Immature natural killer cell (primary cell): Measurements from ENCODE around the gene AXIN1. TPM values are rescaled to one million over a fixed set of nuclear protein-coding genes. Genes with fewer than 3 reads are reported as not detected.
"Not testable (repeated sequence)": the region's sequence is repeated elsewhere in the genome, so short reads cannot be mapped to it uniquely, and the experiment has no call there.

Source experiments
- DNase-seq, 3 donors: peaks; one replicate each; pipeline ENCODE4 v3.0.0; 2022; ENCODE audit warnings: mixed read lengths in 1 of 3
- H3K27ac Mint-ChIP-seq, 6 donors: one replicate each; pipeline ENCODE4 v1.8.0; 2020; ENCODE audit warnings: mixed read lengths in 6 of 6, mild to moderate bottlenecking in 5 of 6, inconsistent platforms in 4 of 6, moderate library complexity in 3 of 6
- H3K27me3 Mint-ChIP-seq, 3 donors: one replicate each; pipeline ENCODE4 v1.8.0; 2020 to 2021; ENCODE audit warnings: low read depth in 3 of 3, mild to moderate bottlenecking in 3 of 3, mixed read lengths in 3 of 3, moderate library complexity in 3 of 3, inconsistent platforms in 1 of 3
- H3K36me3 Mint-ChIP-seq, 3 donors: one replicate each; pipeline ENCODE4 v1.8.0; 2020; ENCODE audit warnings: mixed read lengths in 3 of 3, inconsistent platforms in 2 of 3, mild to moderate bottlenecking in 2 of 3
- H3K4me1 Mint-ChIP-seq, 2 donors: one replicate each; pipeline ENCODE4 v1.8.0; 2020; ENCODE audit warnings: inconsistent platforms in 2 of 2, mild to moderate bottlenecking in 2 of 2, mixed read lengths in 2 of 2, moderate library complexity in 1 of 2
- H3K4me3 Mint-ChIP-seq, 5 donors: one replicate each; pipeline ENCODE4 v1.8.0; 2020; ENCODE audit warnings: mild to moderate bottlenecking in 5 of 5, mixed read lengths in 5 of 5, inconsistent platforms in 3 of 5, moderate library complexity in 3 of 5
- H3K9me3 Mint-ChIP-seq, 6 donors: one replicate each; pipeline ENCODE4 v1.8.0; 2020; ENCODE audit warnings: mild to moderate bottlenecking in 6 of 6, mixed read lengths in 6 of 6, inconsistent platforms in 4 of 6, moderate library complexity in 3 of 6
- polyA plus RNA-seq, 3 donors: library from polyadenylated mRNA; unstranded; fragments of 300-500 nt; fragmentation: Illumina TruSeq; gene quantifications; one replicate each; pipeline ENCODE4 v1.2.3, GENCODE V29; 2021

The AXIN1 gene
- polyA plus RNA-seq, 3 donors from 2014 or later, result 1.9 to 12.5 (median 5.2) TPM

DNA sequence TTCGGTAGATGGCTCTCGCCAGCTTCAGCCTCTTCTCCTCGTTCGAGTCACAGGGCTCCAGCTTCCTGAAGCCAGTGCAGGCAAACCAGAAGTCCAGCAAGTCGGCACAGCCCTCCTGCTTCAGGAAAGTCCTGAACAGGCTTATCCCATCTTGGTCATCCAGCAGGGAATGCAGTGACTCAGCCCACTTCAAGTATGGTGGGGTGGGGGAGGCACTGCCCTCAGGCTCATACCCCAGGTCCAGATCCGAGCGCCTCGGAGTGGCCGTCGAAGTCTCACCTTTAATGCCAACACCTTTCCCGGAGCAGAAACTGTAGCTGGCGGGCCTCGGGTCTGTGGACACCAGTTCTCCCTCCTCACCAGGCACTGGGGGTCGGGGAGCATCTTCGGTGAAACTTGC is 5.9 kb downstream of the AXIN1 start:
- no peak for DNase-seq
- Mint-ChIP-seq H3K27ac (peak overlapping the region; percentile 59 to 84 (median 70)), H3K4me3 (peak overlapping the region in 3 of 5 donors; percentile 12 to 79 (median 39)), H3K9me3 (no peaks in the 10 kb centered on the region), H3K4me1 (peaks cover 92% of the 10 kb centered on the region in 2 donors), H3K27me3 (peaks cover 3 to 33% (median 20%) of the 10 kb centered on the region in 3 donors), H3K36me3 (peaks cover 31 to 49% (median 33%) of the 10 kb centered on the region in 3 donors)

GRCh38 chr16:345772-346171 is 6.8 kb downstream of the AXIN1 start:
- H3K4me1 Mint-ChIP-seq, result peaks cover 88 to 89% of the 10 kb centered on the region in 2 donors
- H3K27me3 Mint-ChIP-seq, result peaks cover 4 to 30% (median 20%) of the 10 kb centered on the region in 3 donors
- no peak for DNase-seq
- H3K36me3 Mint-ChIP-seq, result peaks cover 32 to 50% (median 33%) of the 10 kb centered on the region in 3 donors
- peak overlapping the region; percentile 27 to 79 (median 51) for H3K4me3 Mint-ChIP-seq
- no peaks in the 10 kb centered on the region for H3K9me3 Mint-ChIP-seq
- H3K27ac Mint-ChIP-seq, result peak overlapping the region; percentile 59 to 84 (median 72)

DNA sequence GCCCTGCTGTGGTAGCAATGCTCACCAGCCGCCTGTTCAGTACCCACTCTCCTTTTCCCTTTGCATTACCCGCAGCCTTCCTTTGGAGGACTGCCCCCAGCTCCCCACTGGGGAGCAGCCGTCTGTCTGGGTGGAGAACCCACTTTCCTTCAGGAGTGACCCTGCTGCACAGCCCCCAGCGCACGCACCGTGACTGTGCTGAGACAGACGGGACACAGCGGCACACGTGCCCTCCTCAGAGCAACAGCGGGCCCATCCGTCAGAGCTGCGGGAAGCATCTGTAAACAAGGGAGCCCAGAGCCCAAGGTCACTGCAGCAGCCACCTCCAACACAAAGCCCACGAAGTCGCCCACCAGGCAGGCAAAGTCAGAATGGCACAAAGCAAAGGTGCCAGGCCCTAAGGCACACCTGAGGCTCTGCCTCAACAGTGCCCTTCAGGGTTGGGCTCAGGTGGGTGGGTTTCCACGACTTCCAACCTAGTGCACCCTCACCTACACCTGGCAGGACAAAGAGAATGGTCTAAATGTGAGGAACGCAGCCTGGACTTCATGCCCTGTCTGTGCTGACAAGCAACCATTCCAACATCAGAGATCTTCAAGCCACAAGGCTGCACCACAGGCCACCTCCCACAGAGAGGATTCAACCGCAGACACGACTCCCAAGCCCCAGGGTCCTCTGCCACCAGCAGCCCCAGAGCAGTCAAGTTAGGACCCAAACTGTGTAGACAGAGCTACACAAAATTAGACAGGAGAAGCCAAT is 9.9 kb downstream of the AXIN1 start:
- no peak for DNase-seq
- peak overlapping the region; percentile 80 to 96 (median 90) for H3K27ac Mint-ChIP-seq
- peak overlapping the region; percentile 77 to 87 (median 81) for H3K4me3 Mint-ChIP-seq
- H3K9me3 Mint-ChIP-seq, result no peaks in the 10 kb centered on the region
- H3K27me3 Mint-ChIP-seq, result peaks cover 16 to 43% (median 28%) of the 10 kb centered on the region in 3 donors
- peaks cover 26 to 42% (median 39%) of the 10 kb centered on the region in 3 donors for H3K36me3 Mint-ChIP-seq
- peaks cover 85 to 89% of the 10 kb centered on the region in 2 donors for H3K4me1 Mint-ChIP-seq

DNA sequence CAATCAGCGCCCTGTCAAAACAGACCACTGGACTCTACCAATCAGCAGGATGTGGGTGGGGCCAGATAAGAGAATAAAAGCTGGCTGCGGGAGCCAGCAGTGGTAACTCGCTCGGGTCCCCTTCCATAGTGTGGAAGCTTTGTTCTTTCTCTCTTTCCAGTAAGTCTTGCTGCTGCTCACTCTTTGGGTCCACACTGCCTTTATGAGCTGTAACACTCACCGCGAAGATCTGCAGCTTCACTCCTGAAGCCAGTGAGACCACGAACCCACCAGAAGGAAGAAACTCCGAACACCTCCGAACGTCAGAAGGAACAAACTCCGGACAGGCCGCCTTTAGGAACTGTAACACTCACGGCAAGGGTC is 10.6 kb downstream of the AXIN1 start:
- DNase-seq, result peak in 1 of 3 donors; percentile 42
- not testable (repeated sequence) for H3K9me3 Mint-ChIP-seq
- Mint-ChIP-seq H3K36me3 (peaks cover 26 to 37% (median 34%) of the 10 kb centered on the region in 3 donors), H3K4me1 (peaks cover 83 to 89% of the 10 kb centered on the region in 2 donors), H3K4me3 (peak overlapping the region; percentile 77 to 87 (median 81)), H3K27ac (peak overlapping the region; percentile 80 to 96 (median 90)), H3K27me3 (peaks cover 16 to 43% (median 28%) of the 10 kb centered on the region in 3 donors)

- not testable (repeated sequence) for H3K9me3 Mint-ChIP-seq, DNase-seq
- peaks cover 16 to 43% (median 33%) of the 10 kb centered on the region in 3 donors for H3K27me3 Mint-ChIP-seq
- H3K36me3 Mint-ChIP-seq, result peaks cover 26 to 34% (median 30%) of the 10 kb centered on the region in 3 donors
- H3K4me1 Mint-ChIP-seq, result peaks cover 82 to 89% of the 10 kb centered on the region in 2 donors
- peak overlapping the region; percentile 77 to 89 (median 81) for H3K4me3 Mint-ChIP-seq
- H3K27ac Mint-ChIP-seq, result peak overlapping the region; percentile 90 to 96 (median 95)
Observed at GRCh38 chr16:341095-341973, 11.2 kb downstream of the AXIN1 start.

- Mint-ChIP-seq H3K27ac (peak overlapping the region; percentile 90 to 98 (median 95)), H3K9me3 (no peaks in the 10 kb centered on the region), H3K36me3 (peaks cover 18 to 26% (median 24%) of the 10 kb centered on the region in 3 donors), H3K4me3 (peak overlapping the region; percentile 81 to 93 (median 89)), H3K27me3 (peaks cover 18 to 49% (median 35%) of the 10 kb centered on the region in 3 donors), H3K4me1 (peaks cover 82 to 89% of the 10 kb centered on the region in 2 donors)
- DNase-seq, result no peak
Observed at GRCh38 chr16:340370-341091, 12.0 kb downstream of the AXIN1 start.

DNA sequence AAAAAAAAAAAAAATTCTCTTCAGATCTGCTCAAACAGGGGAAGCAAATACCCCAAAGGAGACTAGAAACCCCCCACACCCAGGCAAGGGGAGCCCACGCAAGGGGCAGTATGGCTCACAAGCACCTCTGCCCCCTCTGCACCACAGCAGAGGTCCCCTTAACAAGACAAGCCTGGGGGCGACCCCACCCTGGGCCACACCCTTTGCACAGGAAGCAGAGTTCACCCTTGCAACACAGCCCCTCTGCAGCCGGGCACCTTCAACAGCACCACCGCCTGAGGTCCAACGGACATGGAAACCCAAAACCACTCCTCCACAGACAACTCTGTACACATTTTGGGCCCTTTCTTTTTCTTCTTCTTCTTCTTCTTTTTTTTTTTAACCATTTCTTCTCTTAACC is 12.8 kb downstream of the AXIN1 start:
- Mint-ChIP-seq H3K9me3 (no peaks in the 10 kb centered on the region), H3K4me3 (peak overlapping the region; percentile 81 to 93 (median 89)), H3K4me1 (peaks cover 82 to 89% of the 10 kb centered on the region in 2 donors), H3K27me3 (peaks cover 23 to 55% (median 35%) of the 10 kb centered on the region in 3 donors), H3K36me3 (peaks cover 11 to 18% (median 17%) of the 10 kb centered on the region in 3 donors), H3K27ac (peak overlapping the region; percentile 90 to 98 (median 95))
- DNase-seq, result peak; percentile 65 to 75 (median 71)

DNA sequence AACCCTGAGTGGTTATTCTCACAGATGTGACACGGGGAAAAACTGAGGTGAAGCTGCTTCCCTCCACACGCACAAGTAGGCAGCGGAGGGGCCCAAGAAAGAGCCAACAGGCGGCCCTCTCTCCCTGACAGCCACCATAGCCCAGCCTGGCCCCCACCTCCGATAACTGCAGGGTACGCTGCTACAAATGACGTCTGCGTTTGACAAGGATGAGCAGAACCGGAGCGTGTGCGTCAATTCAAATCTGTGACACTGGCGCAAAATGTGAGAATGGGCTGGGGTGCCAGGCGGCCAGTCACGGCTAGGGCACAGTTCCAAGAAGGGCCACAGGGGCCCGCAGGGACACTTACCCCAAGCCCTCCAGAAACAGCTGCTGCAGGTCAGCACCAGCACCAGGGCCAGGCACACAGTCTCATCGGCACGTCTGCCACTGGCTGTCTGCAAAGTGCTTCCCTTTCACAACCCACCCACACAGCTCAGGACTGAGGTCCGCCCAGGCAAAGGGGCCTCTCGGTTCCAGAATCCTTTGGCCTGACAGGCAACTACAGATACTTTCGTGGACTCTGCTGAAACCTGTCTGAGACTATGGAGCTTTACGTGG is 14.4 kb downstream of the AXIN1 start:
- H3K9me3 Mint-ChIP-seq, result no peaks in the 10 kb centered on the region
- H3K27ac Mint-ChIP-seq, result peak overlapping the region; percentile 86 to 96 (median 94)
- H3K4me1 Mint-ChIP-seq, result peaks cover 87 to 94% of the 10 kb centered on the region in 2 donors
- peaks cover 26 to 55% (median 29%) of the 10 kb centered on the region in 3 donors for H3K27me3 Mint-ChIP-seq
- peaks cover 9 to 15% (median 14%) of the 10 kb centered on the region in 3 donors for H3K36me3 Mint-ChIP-seq
- H3K4me3 Mint-ChIP-seq, result peak overlapping the region; percentile 71 to 89 (median 80)
- DNase-seq, result peak; percentile 78 to 80 (median 80)

DNA sequence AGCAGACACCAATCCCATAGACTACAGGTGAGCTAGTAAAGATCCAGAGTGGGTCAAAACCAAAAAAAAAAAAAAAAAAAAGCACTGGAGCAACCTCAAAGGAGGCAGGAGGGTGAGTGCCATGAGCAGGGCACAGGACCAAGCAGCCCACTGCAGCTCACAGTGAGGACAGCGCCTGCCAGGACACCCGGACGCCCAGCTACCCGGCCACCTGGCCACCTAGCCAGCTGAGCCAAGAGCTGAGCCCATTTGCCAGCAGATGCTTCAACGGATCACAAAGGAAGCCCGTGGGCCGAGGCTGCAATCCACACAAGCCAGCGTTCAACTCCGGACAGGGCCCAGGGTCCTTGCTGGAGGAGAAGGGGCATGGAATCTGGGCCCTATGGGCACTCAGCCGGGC is 15.1 kb downstream of the AXIN1 start:
- no peaks in the 10 kb centered on the region for H3K9me3 Mint-ChIP-seq
- no peak for DNase-seq
- H3K4me1 Mint-ChIP-seq, result peaks cover 86 to 94% of the 10 kb centered on the region in 2 donors
- H3K27me3 Mint-ChIP-seq, result peaks cover 24 to 51% (median 26%) of the 10 kb centered on the region in 3 donors
- H3K36me3 Mint-ChIP-seq, result peaks cover 6 to 12% (median 8%) of the 10 kb centered on the region in 3 donors
- peak overlapping the region; percentile 55 to 80 (median 71) for H3K4me3 Mint-ChIP-seq
- H3K27ac Mint-ChIP-seq, result peak overlapping the region; percentile 86 to 96 (median 94)

DNA sequence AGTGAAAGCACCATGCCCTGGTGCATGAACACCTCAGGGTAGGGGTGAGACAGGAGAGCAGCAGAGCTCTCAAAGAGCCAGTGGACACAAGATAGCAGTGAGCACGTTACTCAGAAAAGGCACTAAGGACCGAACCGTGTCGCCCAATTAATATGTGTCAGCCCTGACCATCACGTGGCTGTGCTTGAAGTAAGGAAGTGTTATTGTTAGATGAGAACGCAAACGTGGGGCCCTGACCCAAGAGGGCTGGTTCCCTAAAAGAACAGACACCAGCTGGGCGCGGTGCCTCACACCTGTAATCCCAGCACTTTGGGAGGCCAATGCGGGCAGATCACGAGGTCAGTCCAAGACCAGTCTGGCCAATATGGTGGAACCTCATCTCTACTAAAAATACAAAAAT is 16.3 kb downstream of the AXIN1 start:
- Mint-ChIP-seq H3K27ac (peak overlapping the region; percentile 91 to 98 (median 96)), H3K4me3 (peak overlapping the region; percentile 67 to 84 (median 80)), H3K36me3 (peaks cover 0 to 7% (median 0%) of the 10 kb centered on the region in 3 donors), H3K9me3 (no peaks in the 10 kb centered on the region), H3K27me3 (peaks cover 21 to 46% (median 24%) of the 10 kb centered on the region in 3 donors), H3K4me1 (peaks cover 86 to 95% of the 10 kb centered on the region in 2 donors)
- no peak for DNase-seq

DNA sequence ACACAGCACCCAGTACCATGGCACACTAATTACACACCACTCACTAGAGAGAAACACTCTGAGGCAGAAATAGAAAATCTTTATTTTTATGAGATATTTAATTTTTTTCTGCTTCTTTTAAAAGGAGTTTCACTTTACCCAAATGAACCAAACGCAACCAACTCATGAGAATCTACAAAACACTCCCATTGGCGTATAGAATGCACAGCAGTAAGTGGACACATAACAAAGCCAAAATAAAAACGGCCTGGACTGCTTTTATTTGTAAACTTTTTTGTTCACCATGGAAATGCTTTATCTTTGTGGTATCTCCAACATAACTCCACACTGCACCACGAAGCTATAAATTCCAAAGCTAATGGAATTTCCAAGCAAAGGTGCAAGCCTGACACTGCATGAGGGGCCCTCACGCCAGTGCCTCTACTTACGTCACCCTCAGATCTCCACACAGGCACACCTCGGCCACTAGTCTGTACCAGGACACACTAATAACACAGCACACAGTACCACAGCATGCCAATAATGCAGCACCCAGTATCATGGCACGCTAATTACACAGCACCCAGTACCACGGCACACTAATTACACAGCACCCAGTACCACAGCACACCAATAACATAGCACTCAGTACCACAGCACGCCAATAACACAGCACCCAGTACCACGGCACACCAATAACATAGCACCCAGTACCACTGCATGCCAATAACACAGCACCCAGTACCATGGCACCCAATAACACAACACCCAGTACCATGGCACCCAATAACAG is 17.5 kb downstream of the AXIN1 start:
- not testable (repeated sequence) for H3K9me3 Mint-ChIP-seq, DNase-seq
- Mint-ChIP-seq H3K36me3 (peaks cover 5 to 13% (median 6%) of the 10 kb centered on the region in 3 donors), H3K4me3 (peak overlapping the region; percentile 67 to 84 (median 80)), H3K4me1 (peaks cover 89 to 98% of the 10 kb centered on the region in 2 donors), H3K27me3 (peaks cover 23 to 46% (median 27%) of the 10 kb centered on the region in 3 donors), H3K27ac (peak overlapping the region; percentile 91 to 98 (median 96))
